Glutamatergic neuron (in vitro differentiated cells): ENCODE results near the gene TTLL7. TPM values are rescaled to one million over a fixed set of nuclear protein-coding genes. Genes with fewer than 3 reads are reported as not detected.

Experiments used
- DNase-seq: peaks from one replicate; pipeline ENCODE4 v3.0.0; 2022
- H3K27ac Mint-ChIP-seq: one replicate; pipeline ENCODE4 v1.8.0; 2020; ENCODE audit warnings: mild to moderate bottlenecking, mixed read lengths, inconsistent platforms; ENCODE audit not compliant: unreplicated experiment
- H3K27me3 Mint-ChIP-seq: one replicate; pipeline ENCODE4 v1.8.0; 2020; ENCODE audit warnings: mild to moderate bottlenecking, moderate library complexity, mixed read lengths, inconsistent platforms; ENCODE audit not compliant: unreplicated experiment
- H3K36me3 Mint-ChIP-seq: one replicate; pipeline ENCODE4 v1.8.0; 2020; ENCODE audit warnings: mild to moderate bottlenecking, mixed read lengths, inconsistent platforms; ENCODE audit not compliant: unreplicated experiment
- H3K4me1 Mint-ChIP-seq: one replicate; pipeline ENCODE4 v1.8.0; 2020; ENCODE audit warnings: mild to moderate bottlenecking, low read depth, mixed read lengths, inconsistent platforms; ENCODE audit not compliant: unreplicated experiment
- H3K4me3 Mint-ChIP-seq: one replicate; pipeline ENCODE4 v1.8.0; 2020; ENCODE audit warnings: mild to moderate bottlenecking, mixed read lengths, inconsistent platforms; ENCODE audit not compliant: unreplicated experiment
- H3K9me3 Mint-ChIP-seq: one replicate; pipeline ENCODE4 v1.8.0; 2020; ENCODE audit warnings: mild to moderate bottlenecking, moderate library complexity, mixed read lengths, inconsistent platforms; ENCODE audit not compliant: unreplicated experiment
- total RNA-seq: library from RNA; stranded (reverse); fragmentation: NEBNext Ultra II Directional; extraction: Animal tissue kit (Norgen Biotek cat#: 25700); gene quantifications from one replicate; pipeline ENCODE4 v1.2.1, GENCODE V29; 2021; ENCODE audit not compliant: unreplicated experiment
- TF ChIP-seq, protein P1 (sequence below): fragments of 200-600 bp; sonication (generic); IDR thresholded peaks from one replicate; pipeline ENCODE4 v1.5.0; 2021; ENCODE audit not compliant: partially characterized antibody, unreplicated experiment

TTLL7 gene
- total RNA-seq, 1 donor from 2014 or later: 123 TPM

DNA sequence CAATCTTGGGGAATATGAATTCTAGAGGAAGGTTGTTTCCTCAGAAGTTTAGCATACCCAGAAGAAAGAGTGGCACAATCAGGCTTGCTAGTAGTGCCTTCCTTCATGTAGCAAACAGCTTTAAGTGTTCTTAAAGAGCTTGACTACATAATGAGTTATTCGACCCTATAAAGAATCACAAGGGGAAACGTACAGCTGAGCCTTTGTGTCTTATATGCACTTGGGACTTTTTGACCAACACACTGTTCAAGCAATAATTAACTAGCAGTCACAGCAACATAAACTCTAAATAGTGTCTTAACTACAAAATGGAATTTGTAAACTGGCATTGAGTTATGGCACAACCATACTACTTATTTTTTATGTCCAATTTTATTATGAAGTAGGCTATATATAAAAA lies 86.1 kb downstream of the TTLL7 start:
- TF ChIP-seq, protein P1, sequence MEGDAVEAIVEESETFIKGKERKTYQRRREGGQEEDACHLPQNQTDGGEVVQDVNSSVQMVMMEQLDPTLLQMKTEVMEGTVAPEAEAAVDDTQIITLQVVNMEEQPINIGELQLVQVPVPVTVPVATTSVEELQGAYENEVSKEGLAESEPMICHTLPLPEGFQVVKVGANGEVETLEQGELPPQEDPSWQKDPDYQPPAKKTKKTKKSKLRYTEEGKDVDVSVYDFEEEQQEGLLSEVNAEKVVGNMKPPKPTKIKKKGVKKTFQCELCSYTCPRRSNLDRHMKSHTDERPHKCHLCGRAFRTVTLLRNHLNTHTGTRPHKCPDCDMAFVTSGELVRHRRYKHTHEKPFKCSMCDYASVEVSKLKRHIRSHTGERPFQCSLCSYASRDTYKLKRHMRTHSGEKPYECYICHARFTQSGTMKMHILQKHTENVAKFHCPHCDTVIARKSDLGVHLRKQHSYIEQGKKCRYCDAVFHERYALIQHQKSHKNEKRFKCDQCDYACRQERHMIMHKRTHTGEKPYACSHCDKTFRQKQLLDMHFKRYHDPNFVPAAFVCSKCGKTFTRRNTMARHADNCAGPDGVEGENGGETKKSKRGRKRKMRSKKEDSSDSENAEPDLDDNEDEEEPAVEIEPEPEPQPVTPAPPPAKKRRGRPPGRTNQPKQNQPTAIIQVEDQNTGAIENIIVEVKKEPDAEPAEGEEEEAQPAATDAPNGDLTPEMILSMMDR: no peak
- Mint-ChIP-seq H3K9me3 (no peaks in the 10 kb centered on the region), H3K27me3 (no peaks in the 10 kb centered on the region), H3K4me1 (peaks cover 2% of the 10 kb centered on the region), H3K27ac (no peak overlapping the region), H3K4me3 (no peak overlapping the region), H3K36me3 (peaks cover 13% of the 10 kb centered on the region)
- DNase-seq: no peak

DNA sequence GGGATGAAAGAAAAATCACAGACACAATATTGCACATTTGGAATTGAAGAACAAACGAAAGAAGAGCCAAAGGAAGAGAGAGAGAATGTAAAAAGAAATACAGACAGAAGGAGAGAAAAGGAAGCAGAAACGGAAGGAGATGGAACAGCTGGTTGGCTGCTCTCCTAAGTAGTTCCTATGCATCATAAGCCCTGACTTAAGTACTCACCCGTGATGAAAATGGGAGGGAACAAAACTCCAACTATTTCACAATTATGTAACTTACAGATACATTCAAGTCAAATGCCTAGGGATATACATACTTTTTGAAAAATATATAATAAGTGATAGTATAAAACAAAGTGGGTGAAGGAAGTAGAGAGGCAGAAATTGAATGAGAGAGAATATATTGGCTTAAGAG lies 88.5 kb downstream of the TTLL7 start:
- H3K36me3 Mint-ChIP-seq: peaks cover 13% of the 10 kb centered on the region
- peaks cover 3% of the 10 kb centered on the region for H3K27me3 Mint-ChIP-seq
- no peaks in the 10 kb centered on the region for H3K9me3 Mint-ChIP-seq
- no peak overlapping the region for H3K4me3 Mint-ChIP-seq
- peak overlapping the region; percentile 35 for H3K27ac Mint-ChIP-seq
- no peak for DNase-seq
- TF ChIP-seq, protein P1: no peak
- peaks cover 2% of the 10 kb centered on the region for H3K4me1 Mint-ChIP-seq

DNA sequence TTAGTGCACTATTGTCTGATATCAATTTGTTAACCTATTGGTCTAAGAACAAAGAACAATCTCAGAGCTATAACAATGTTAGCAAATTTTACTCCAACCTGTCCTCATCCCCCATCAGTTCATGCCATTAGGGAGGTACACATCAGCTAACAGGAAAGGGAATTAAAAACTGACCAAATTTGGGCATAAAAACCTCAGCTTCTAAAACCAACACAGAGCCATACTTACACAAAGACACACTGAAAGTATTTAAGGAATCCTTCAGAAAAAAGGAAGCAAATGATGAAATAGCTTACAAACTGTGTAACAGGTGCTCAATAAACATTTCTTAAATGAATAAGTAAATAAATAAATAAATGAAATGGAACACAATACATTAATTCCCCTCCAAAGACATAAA lies 89.2 kb downstream of the TTLL7 start:
- Mint-ChIP-seq H3K27ac (no peak overlapping the region), H3K4me1 (peaks cover 2% of the 10 kb centered on the region), H3K36me3 (peaks cover 9% of the 10 kb centered on the region), H3K27me3 (peaks cover 3% of the 10 kb centered on the region), H3K4me3 (no peak overlapping the region), H3K9me3 (no peaks in the 10 kb centered on the region)
- TF ChIP-seq, protein P1: no peak
- DNase-seq: no peak

DNA sequence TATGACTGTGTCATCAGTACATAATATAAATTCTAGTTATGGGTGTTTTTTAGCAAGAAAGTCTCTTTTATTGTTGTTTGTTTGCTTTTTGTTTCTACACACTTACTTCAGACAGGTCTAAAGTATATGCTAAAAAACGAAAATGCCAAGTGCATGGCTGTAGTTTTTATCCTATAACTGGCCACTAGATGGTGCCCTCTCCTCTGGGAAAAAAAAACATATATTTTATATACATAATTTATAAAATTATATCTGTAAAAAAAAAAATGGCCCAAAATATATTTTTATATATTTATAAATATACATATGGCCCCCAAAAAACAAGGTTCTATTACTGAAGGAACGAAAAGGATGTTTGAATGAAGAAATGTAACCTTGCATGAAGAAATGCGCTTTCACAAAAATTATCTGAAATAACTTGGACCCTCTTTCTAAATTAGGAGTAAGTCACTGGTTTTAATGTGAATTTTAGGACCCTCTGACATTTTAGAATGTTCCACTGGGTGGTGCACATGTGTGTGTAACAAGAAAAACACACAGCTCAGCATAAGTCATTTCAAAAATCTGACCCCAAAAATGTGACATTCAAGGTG lies 93.5 kb downstream of the TTLL7 start:
- Mint-ChIP-seq H3K4me3 (no peak overlapping the region), H3K36me3 (peaks cover 4% of the 10 kb centered on the region), H3K27ac (no peak overlapping the region), H3K4me1 (peaks cover 2% of the 10 kb centered on the region), H3K9me3 (no peaks in the 10 kb centered on the region), H3K27me3 (peaks cover 5% of the 10 kb centered on the region)
- DNase-seq: no peak
- TF ChIP-seq, protein P1: peak; percentile 80

DNA sequence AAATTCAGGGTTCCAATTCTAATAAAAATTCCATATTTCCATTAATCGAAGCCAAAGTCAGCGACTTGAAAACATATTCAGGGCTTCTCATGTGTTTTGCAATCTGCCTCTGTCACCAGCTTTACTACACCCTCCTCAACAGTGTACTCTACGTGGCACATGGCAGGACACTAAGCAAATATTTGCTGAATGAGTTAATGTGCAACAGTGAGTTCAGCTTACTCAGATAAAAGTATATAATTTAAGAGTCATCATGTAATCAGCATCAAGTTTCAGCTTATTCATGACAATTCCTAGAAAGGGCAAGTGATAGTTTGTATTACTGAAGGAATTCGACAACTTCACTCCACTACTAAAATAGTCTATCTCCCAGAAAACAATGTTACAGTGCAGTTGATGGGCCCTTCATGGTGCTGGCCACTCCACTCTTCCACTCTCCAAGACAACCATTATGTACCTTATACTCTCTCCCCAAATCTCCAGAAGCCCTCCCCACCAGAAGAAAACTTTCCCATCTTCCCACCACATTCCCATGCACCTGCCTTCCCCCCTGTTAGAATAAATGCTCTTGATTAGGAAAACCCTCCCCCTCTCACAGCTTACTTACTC lies 97.3 kb downstream of the TTLL7 start:
- H3K9me3 Mint-ChIP-seq: no peaks in the 10 kb centered on the region
- no peaks in the 10 kb centered on the region for H3K36me3 Mint-ChIP-seq
- no peak overlapping the region for H3K27ac Mint-ChIP-seq
- H3K4me3 Mint-ChIP-seq: no peak overlapping the region
- DNase-seq: no peak
- H3K27me3 Mint-ChIP-seq: peaks cover 2% of the 10 kb centered on the region
- H3K4me1 Mint-ChIP-seq: peaks cover 8% of the 10 kb centered on the region
- TF ChIP-seq, protein P1: no peak
